H9 (cell line): ENCODE measurements around the gene ADAM19. TPM values are rescaled to one million over a fixed set of nuclear protein-coding genes. Genes with fewer than 3 reads are reported as not detected.

Source experiments
- DNase-seq: peaks from one replicate; pipeline ENCODE4 v3.0.0-alpha.2; 2017
- H2AFZ ChIP-seq: one replicate; pipeline ENCODE4 v1.6.1; 2013; ENCODE audit warnings: mild to moderate bottlenecking, low read length, control low read depth, moderate library complexity
- H2AK5ac ChIP-seq: 2 replicates; pipeline ENCODE4 v1.6.1; 2013; ENCODE audit warnings: low read length, control low read depth, mixed read lengths; ENCODE audit not compliant: insufficient read length
- H2BK120ac ChIP-seq: one replicate; pipeline ENCODE4 v1.6.1; 2013; ENCODE audit warnings: low read depth, mild to moderate bottlenecking, low read length, control low read depth, inconsistent platforms; ENCODE audit not compliant: poor library complexity, severe bottlenecking
- H2BK12ac ChIP-seq: 2 replicates; pipeline ENCODE4 v1.6.1; 2013; ENCODE audit warnings: low read length, control low read depth, mixed read lengths, low read depth; ENCODE audit not compliant: insufficient read length
- H2BK15ac ChIP-seq: 2 replicates; pipeline ENCODE4 v1.6.1; 2013; ENCODE audit warnings: low read depth, low read length, control low read depth
- H2BK20ac ChIP-seq: one replicate; pipeline ENCODE4 v1.6.1; 2013; ENCODE audit warnings: low read depth, mild to moderate bottlenecking, low read length, control low read depth, inconsistent platforms; ENCODE audit not compliant: poor library complexity, severe bottlenecking
- H2BK5ac ChIP-seq: 2 replicates; pipeline ENCODE4 v1.6.1; 2013; ENCODE audit warnings: low read length, control low read depth, mixed read lengths; ENCODE audit not compliant: insufficient read length
- H3K14ac ChIP-seq: 2 replicates; pipeline ENCODE4 v1.6.1; 2013; ENCODE audit warnings: low read length, control low read depth; ENCODE audit not compliant: insufficient read depth
- H3K18ac ChIP-seq: 2 replicates; pipeline ENCODE4 v1.6.1; 2013; ENCODE audit warnings: low read depth, mild to moderate bottlenecking, mixed read lengths, low read length, control low read depth; ENCODE audit not compliant: insufficient read length
- H3K23ac ChIP-seq: 2 replicates; pipeline ENCODE4 v1.6.1; 2013; ENCODE audit warnings: low read length, control low read depth, mixed read lengths, low read depth; ENCODE audit not compliant: insufficient read length
- H3K23me2 ChIP-seq: 2 replicates; pipeline ENCODE4 v1.6.1; 2013; ENCODE audit warnings: low read depth, mild to moderate bottlenecking, mixed read lengths, low read length, control low read depth; ENCODE audit not compliant: insufficient read length, poor library complexity, severe bottlenecking
- H3K27ac ChIP-seq: 2 replicates; pipeline ENCODE4 v1.5.1; 2013; ENCODE audit warnings: low read length, control low read depth, mixed read lengths, low read depth; ENCODE audit not compliant: insufficient read length
- H3K27me3 ChIP-seq: 2 replicates; pipeline ENCODE4 v1.6.1; 2013; ENCODE audit warnings: low read length, control low read depth, inconsistent platforms; ENCODE audit not compliant: insufficient read depth
- H3K4ac ChIP-seq: 2 replicates; pipeline ENCODE4 v1.6.1; 2013; ENCODE audit warnings: low read depth, mild to moderate bottlenecking, control low read depth, inconsistent platforms, low read length, moderate library complexity
- H3K4me1 ChIP-seq: 2 replicates; pipeline ENCODE4 v1.6.1; 2013; ENCODE audit warnings: low read length, control low read depth, inconsistent platforms; ENCODE audit not compliant: insufficient read depth
- H3K4me2 ChIP-seq: 2 replicates; pipeline ENCODE4 v1.6.1; 2013; ENCODE audit warnings: low read length, control low read depth, mixed read lengths; ENCODE audit not compliant: insufficient read length, insufficient read depth
- H3K56ac ChIP-seq: 2 replicates; pipeline ENCODE4 v1.6.1; 2013; ENCODE audit warnings: low read depth, mild to moderate bottlenecking, mixed read lengths, low read length, control low read depth; ENCODE audit not compliant: insufficient read length
- H3K79me1 ChIP-seq: 2 replicates; pipeline ENCODE4 v1.6.1; 2013; ENCODE audit warnings: low read depth, mild to moderate bottlenecking, moderate library complexity, low read length, control low read depth, inconsistent platforms; ENCODE audit not compliant: insufficient read depth, poor library complexity, severe bottlenecking
- H3K79me2 ChIP-seq: 2 replicates; pipeline ENCODE4 v1.6.1; 2013; ENCODE audit warnings: low read length, control low read depth, inconsistent platforms; ENCODE audit not compliant: insufficient read depth
- H3K9ac ChIP-seq: 2 replicates; pipeline ENCODE4 v1.6.1; 2013; ENCODE audit warnings: low read length, control low read depth, mixed read lengths; ENCODE audit not compliant: insufficient read length; ENCODE audit errors: extremely low read depth
- H3K9me3 ChIP-seq: one replicate; pipeline ENCODE4 v1.6.1; 2013; ENCODE audit warnings: low read depth, low read length, inconsistent platforms; ENCODE audit not compliant: control insufficient read depth
- H3T11ph ChIP-seq: one replicate; pipeline ENCODE4 v1.6.1; 2013; ENCODE audit warnings: mild to moderate bottlenecking, low read length, control low read depth, inconsistent platforms
- H4K20me1 ChIP-seq: one replicate; pipeline ENCODE4 v1.6.1; 2013; ENCODE audit not compliant: control insufficient read depth, insufficient read length, insufficient read depth
- H4K5ac ChIP-seq: 2 replicates; pipeline ENCODE4 v1.6.1; 2013; ENCODE audit warnings: low read depth, mild to moderate bottlenecking, mixed read lengths, low read length, control low read depth; ENCODE audit not compliant: insufficient read length
- H4K8ac ChIP-seq: replicated peaks from 2 replicates; pipeline ENCODE4 v1.6.1; 2013; ENCODE audit warnings: low read length, control low read depth, mixed read lengths, low read depth; ENCODE audit not compliant: insufficient read length
- H4K91ac ChIP-seq: 2 replicates; pipeline ENCODE4 v1.6.1; 2013; ENCODE audit warnings: low read depth, mild to moderate bottlenecking, moderate library complexity, mixed read lengths, low read length, control low read depth; ENCODE audit not compliant: insufficient read length
- H3K27ac Mint-ChIP-seq, 3 experiments: 2 replicates in 2 of 3; 3 replicates in 1 of 3; pipeline ENCODE4 v1.8.0; 2020 to 2021; ENCODE audit warnings: mixed read lengths in 3 of 3, mild to moderate bottlenecking in 1 of 3, moderate library complexity in 1 of 3
- H3K27me3 Mint-ChIP-seq: 2 replicates; pipeline ENCODE4 v1.8.0; 2021; ENCODE audit warnings: low read depth, mild to moderate bottlenecking, moderate library complexity, mixed read lengths
- H3K36me3 Mint-ChIP-seq, 3 experiments: 2 replicates in 2 of 3; 3 replicates in 1 of 3; pipeline ENCODE4 v1.8.0; 2020 to 2021; ENCODE audit warnings: low read depth in 3 of 3, mixed read lengths in 3 of 3; ENCODE audit not compliant: insufficient read depth in 1 of 3
- H3K4me1 Mint-ChIP-seq, 2 experiments: 2 replicates each; pipeline ENCODE4 v1.8.0; 2020; ENCODE audit warnings: mixed read lengths in 2 of 2
- H3K4me3 Mint-ChIP-seq, 2 experiments: 2 replicates in 1 of 2; 3 replicates in 1 of 2; pipeline ENCODE4 v1.8.0; 2020 to 2021; ENCODE audit warnings: mild to moderate bottlenecking in 2 of 2, mixed read lengths in 2 of 2, moderate library complexity in 1 of 2
- H3K9me3 Mint-ChIP-seq, 2 experiments: 2 replicates in 1 of 2; 3 replicates in 1 of 2; pipeline ENCODE4 v1.8.0; 2020; ENCODE audit warnings: mild to moderate bottlenecking in 2 of 2, mixed read lengths in 2 of 2, moderate library complexity in 1 of 2
- WGBS: extraction: QIAGEN DNeasy Blood & Tissue Kit; methylation state at CpG from one replicate; pipeline ENCODE4 v1.1.7; 2013; ENCODE audit warnings: missing lambda C conversion rate, low lambda C conversion rate, mixed read lengths; ENCODE audit not compliant: insufficient read length; ENCODE audit errors: extremely low coverage; 5-methylcytosine and 5-hydroxymethylcytosine counted together
- total RNA-seq: library from RNA; stranded (reverse); gene quantifications from 2 replicates; pipeline ENCODE4 v1.2.1, GENCODE V29; 2021
- TF ChIP-seq, protein P1 (sequence below): fragments of 200-600 bp; sonication (generic); conservative IDR thresholded peaks from 3 replicates; pipeline ENCODE4 v1.8.0; 2021; ENCODE audit warnings: antibody characterized with exemption, mild to moderate bottlenecking

Gene ADAM19
- total RNA-seq, 1 experiment from 2014 or later = 9.9 TPM

DNA sequence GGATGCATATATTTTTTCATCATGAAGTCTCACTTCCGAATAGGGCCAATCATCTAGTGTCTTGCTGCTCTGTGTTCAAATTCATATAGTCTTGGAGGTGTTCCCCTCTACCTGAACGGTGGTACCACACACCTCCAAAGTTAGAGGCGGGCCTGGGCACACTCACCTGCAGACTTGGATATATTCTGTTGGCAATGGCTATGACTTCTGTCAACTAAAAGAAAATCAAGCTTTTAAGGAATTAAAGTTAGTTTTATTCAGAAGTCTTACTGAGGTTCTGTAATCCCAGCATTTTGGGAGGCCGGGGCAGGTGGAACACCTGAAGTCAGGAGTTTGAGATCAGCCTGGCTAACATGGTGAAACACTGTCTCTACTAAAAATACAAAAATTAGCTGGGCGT, 118.2 kb downstream of the ADAM19 start:
- H3K4me1 Mint-ChIP-seq = peaks cover 15 to 26% of the 10 kb centered on the region in 2 experiments
- no peak overlapping the region for H2BK12ac ChIP-seq
- no peak overlapping the region for H4K5ac ChIP-seq
- peaks cover 16% of the 10 kb centered on the region for H3K27me3 ChIP-seq
- H3K56ac ChIP-seq = no peak overlapping the region
- no peaks in the 10 kb centered on the region for H3K9me3 ChIP-seq
- peaks cover 3% of the 10 kb centered on the region for H3K23me2 ChIP-seq
- no peak overlapping the region for H2AFZ ChIP-seq
- no peak overlapping the region for H3K27ac ChIP-seq
- peaks cover 43% of the 10 kb centered on the region for H3K27me3 Mint-ChIP-seq
- TF ChIP-seq, protein P1, sequence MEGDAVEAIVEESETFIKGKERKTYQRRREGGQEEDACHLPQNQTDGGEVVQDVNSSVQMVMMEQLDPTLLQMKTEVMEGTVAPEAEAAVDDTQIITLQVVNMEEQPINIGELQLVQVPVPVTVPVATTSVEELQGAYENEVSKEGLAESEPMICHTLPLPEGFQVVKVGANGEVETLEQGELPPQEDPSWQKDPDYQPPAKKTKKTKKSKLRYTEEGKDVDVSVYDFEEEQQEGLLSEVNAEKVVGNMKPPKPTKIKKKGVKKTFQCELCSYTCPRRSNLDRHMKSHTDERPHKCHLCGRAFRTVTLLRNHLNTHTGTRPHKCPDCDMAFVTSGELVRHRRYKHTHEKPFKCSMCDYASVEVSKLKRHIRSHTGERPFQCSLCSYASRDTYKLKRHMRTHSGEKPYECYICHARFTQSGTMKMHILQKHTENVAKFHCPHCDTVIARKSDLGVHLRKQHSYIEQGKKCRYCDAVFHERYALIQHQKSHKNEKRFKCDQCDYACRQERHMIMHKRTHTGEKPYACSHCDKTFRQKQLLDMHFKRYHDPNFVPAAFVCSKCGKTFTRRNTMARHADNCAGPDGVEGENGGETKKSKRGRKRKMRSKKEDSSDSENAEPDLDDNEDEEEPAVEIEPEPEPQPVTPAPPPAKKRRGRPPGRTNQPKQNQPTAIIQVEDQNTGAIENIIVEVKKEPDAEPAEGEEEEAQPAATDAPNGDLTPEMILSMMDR = no peak
- H2AK5ac ChIP-seq = no peak overlapping the region
- H2BK5ac ChIP-seq = no peak overlapping the region
- no peak overlapping the region for H3K27ac Mint-ChIP-seq
- H4K8ac ChIP-seq = no peak overlapping the region
- H3T11ph ChIP-seq = no peak overlapping the region
- H3K4me1 ChIP-seq = no peaks in the 10 kb centered on the region; the same call in 1 of the 2 replicates
- no peak overlapping the region for H2BK15ac ChIP-seq
- no peaks in the 10 kb centered on the region for H3K79me2 ChIP-seq
- no peak overlapping the region for H4K91ac ChIP-seq
- no peak overlapping the region for H2BK120ac ChIP-seq
- no CpG with 5 or more reads among the region's 5 CpGs for WGBS
- no peak overlapping the region for H2BK20ac ChIP-seq
- H3K9ac ChIP-seq = no peak overlapping the region
- DNase-seq = peak; percentile 5
- no peak overlapping the region for H3K4me2 ChIP-seq
- H3K4ac ChIP-seq = no peak overlapping the region
- no peaks in the 10 kb centered on the region for H3K9me3 Mint-ChIP-seq
- no peak overlapping the region for H3K23ac ChIP-seq
- H4K20me1 ChIP-seq = no peaks in the 10 kb centered on the region
- H3K79me1 ChIP-seq = no peaks in the 10 kb centered on the region
- H3K36me3 Mint-ChIP-seq = no peaks in the 10 kb centered on the region
- H3K4me3 Mint-ChIP-seq = no peak overlapping the region
- no peak overlapping the region for H3K18ac ChIP-seq
- H3K14ac ChIP-seq = no peak overlapping the region
